ENCODE data around the gene PNPLA8. TPM values are rescaled to one million over a fixed set of nuclear protein-coding genes. Genes with fewer than 3 reads are reported as not detected.

Gene PNPLA8
- total RNA-seq, 1 donor from 2014 or later: 25.5 TPM

DNA sequence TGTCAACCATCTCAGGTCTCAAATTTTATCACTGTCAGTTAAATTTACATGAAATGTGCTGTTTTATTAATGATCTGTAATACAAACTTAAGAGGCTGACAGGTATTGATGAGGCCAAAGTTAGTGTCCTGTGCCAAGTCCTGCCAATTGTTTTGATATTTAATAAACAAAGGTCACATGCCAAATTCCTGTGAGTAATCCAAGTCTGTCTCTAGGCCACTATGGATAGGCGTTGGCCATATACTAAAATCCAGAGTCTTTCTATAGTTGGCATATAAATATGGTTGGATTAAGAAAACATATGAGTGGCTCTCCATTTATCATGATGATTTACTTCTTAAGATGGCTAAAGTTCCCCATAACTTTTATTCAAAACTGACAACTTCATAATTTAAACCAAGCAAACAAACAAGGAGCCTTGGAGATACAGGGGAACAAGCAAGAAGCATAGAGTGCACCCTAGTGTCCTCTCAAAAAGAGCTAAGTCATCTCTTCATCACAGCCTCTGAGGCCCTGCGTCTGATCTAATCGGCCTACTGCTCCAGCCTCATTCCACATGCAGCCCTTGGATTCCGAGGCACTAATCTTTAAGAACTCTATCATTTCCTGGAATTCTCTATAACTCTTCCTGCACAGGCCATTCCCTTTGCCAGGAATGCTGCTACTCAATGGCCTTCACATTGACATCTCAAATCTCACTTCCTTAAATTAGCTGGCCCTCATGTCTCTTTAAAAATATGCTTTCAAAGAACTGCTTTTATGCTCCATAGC, 37.0 kb downstream of the PNPLA8 start:
- ATAC-seq (ENCODE audit: low read depth): no peak
- H3K27me3 Mint-ChIP-seq: no peaks in the 10 kb centered on the region
- H3K27ac Mint-ChIP-seq: no peak overlapping the region
- no peak for DNase-seq
- ChIA-PET CTCF (no interaction called here), POLR2A (no interaction called here)
- H3K4me3 Mint-ChIP-seq: no peak overlapping the region
- TF ChIP-seq, protein P1, sequence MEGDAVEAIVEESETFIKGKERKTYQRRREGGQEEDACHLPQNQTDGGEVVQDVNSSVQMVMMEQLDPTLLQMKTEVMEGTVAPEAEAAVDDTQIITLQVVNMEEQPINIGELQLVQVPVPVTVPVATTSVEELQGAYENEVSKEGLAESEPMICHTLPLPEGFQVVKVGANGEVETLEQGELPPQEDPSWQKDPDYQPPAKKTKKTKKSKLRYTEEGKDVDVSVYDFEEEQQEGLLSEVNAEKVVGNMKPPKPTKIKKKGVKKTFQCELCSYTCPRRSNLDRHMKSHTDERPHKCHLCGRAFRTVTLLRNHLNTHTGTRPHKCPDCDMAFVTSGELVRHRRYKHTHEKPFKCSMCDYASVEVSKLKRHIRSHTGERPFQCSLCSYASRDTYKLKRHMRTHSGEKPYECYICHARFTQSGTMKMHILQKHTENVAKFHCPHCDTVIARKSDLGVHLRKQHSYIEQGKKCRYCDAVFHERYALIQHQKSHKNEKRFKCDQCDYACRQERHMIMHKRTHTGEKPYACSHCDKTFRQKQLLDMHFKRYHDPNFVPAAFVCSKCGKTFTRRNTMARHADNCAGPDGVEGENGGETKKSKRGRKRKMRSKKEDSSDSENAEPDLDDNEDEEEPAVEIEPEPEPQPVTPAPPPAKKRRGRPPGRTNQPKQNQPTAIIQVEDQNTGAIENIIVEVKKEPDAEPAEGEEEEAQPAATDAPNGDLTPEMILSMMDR (IDR thresholded peaks at IDR 0.05): no peak
- intact Hi-C loops (cut with micrococcal nuclease): no loop called here
- peaks cover 9% of the 10 kb centered on the region for H3K4me1 Mint-ChIP-seq
- no peaks in the 10 kb centered on the region for H3K9me3 Mint-ChIP-seq
- H3K36me3 Mint-ChIP-seq (ENCODE audit: low read depth): peaks cover 51% of the 10 kb centered on the region

DNA sequence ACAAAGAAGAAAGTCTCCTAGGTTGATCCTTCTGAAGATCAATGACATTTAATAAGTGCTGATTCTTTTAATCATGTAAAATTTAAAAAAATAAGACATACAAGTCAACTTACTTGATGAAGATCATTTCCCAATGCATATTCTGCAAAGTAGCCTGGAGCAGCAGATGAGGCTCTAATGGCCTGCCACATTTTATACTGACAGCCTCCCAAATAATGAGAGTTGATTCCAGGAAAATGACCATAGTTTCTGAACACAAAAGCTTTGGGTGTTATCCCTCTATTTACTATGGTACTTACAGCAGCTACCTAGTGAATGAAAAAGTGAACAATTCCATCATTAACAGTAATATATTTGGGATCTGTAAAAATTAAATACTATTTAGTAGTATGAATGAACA, 38.3 kb downstream of the PNPLA8 start:
- Mint-ChIP-seq H3K27me3 (no peaks in the 10 kb centered on the region), H3K4me3 (no peak overlapping the region), H3K4me1 (peaks cover 9% of the 10 kb centered on the region), H3K9me3 (no peaks in the 10 kb centered on the region), H3K27ac (no peak overlapping the region), H3K36me3 (ENCODE audit: low read depth) (peaks cover 56% of the 10 kb centered on the region)
- ATAC-seq (ENCODE audit: low read depth): no peak
- no peak for DNase-seq
- intact Hi-C loops (cut with micrococcal nuclease): loop anchor here (2.0 kb wide), 1 partner anchor 15 kb away; no protein-coding TSS in a partner anchor
- ChIA-PET POLR2A (no interaction called here), CTCF (no interaction called here)
- TF ChIP-seq, protein P1 (IDR thresholded peaks at IDR 0.05): no peak

DNA sequence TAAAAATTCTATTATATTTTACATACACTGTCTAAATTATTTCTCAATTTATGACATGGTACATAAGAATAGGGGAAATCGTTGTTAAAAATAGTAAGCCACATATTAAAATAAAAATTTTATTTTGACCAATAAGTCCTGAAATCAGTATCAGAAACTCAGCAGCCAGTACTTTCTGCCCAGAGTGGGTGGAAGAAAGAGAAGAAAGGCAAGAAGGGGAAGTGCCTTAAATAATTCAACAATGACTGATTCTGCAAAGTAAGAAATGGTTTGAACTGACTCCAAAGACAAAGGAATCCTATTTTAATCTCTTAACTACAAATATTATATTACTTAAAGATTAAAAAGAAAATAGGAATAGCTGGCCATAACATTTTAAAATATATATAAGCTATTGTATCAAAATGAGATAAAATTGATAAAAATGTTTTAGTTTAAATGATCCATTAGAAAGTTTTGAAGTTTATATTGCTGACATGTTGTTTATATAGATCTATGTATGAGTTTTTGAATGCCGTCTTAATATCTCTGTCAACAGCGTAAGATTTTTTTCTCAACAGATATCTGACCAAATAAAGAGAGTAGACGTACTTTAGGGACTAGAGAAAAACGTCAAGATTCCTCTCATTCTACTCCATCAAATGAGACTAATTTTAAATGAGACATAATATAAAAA, 39.5 kb downstream of the PNPLA8 start:
- POLR2A ChIA-PET: no interaction called here
- no peak overlapping the region for H3K27ac Mint-ChIP-seq
- intact Hi-C loops (cut with micrococcal nuclease): loop anchor here (2.0 kb wide), 1 partner anchor 14 kb away; no protein-coding TSS in a partner anchor
- TF ChIP-seq, protein P1 (IDR thresholded peaks at IDR 0.05): no peak
- no peaks in the 10 kb centered on the region for H3K9me3 Mint-ChIP-seq
- ATAC-seq (ENCODE audit: low read depth) (no peak), DNase-seq (no peak)
- peaks cover 9% of the 10 kb centered on the region for H3K4me1 Mint-ChIP-seq
- H3K36me3 Mint-ChIP-seq (ENCODE audit: low read depth): peaks cover 56% of the 10 kb centered on the region
- H3K4me3 Mint-ChIP-seq: no peak overlapping the region
- H3K27me3 Mint-ChIP-seq: no peaks in the 10 kb centered on the region
- CTCF ChIA-PET: interaction anchor here (0.8 kb wide), 1 partner anchor 12 kb away, joined by 3 read pairs; no protein-coding TSS in a partner anchor

DNA sequence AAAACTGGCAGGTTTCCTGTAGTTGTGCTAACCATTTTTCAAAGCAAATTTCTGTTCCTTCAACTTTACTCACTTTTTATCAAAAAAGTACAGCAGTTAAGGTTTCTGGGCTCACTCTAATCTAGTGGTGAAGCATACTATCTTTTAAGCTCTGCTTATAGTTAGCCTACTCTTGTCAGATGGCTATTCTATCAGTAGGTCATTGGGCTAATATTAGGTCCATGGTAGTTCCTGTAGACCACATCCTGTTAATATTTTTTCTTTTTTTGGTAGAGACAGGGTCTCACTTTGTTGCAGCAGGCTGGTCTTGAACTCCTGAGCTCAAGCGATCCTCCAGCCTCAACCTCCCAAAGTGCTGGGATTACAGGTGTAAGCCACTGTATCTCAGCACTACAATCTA, 41.8 kb downstream of the PNPLA8 start:
- H3K9me3 Mint-ChIP-seq: no peaks in the 10 kb centered on the region
- TF ChIP-seq, protein P1 (IDR thresholded peaks at IDR 0.05): no peak
- H3K27ac Mint-ChIP-seq: no peak overlapping the region
- H3K4me1 Mint-ChIP-seq: peaks cover 6% of the 10 kb centered on the region
- H3K4me3 Mint-ChIP-seq: no peak overlapping the region
- H3K36me3 Mint-ChIP-seq (ENCODE audit: low read depth): peaks cover 61% of the 10 kb centered on the region
- no peak for DNase-seq
- ATAC-seq (ENCODE audit: low read depth): no peak
- CTCF ChIA-PET: interaction anchor here (0.9 kb wide), 1 partner anchor 10 kb away, joined by 4 read pairs; no protein-coding TSS in a partner anchor
- H3K27me3 Mint-ChIP-seq: no peaks in the 10 kb centered on the region
- POLR2A ChIA-PET: no interaction called here
- intact Hi-C loops (cut with micrococcal nuclease): no loop called here

DNA sequence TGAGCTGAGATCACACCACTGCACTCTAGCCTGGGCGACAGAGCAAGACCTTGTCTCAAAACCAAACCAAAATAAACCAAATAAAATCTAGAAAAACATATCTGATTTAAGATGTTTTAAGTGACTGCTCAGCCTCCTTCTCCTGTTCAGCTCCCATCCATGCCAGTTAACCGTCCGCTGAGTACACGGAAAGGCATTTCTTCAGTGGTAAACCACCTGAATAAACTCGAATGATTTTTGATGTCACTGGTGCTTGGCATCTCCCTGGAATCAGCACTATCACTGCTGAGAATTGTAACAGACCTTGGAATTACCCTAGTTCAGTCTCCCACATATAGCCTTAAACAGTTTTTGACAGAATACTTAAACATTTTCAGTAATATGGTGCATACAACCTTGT, 45.6 kb downstream of the PNPLA8 start:
- intact Hi-C loops (cut with micrococcal nuclease): no loop called here
- H3K4me3 Mint-ChIP-seq: no peak overlapping the region
- ATAC-seq (ENCODE audit: low read depth): no peak
- peaks cover 81% of the 10 kb centered on the region for H3K36me3 Mint-ChIP-seq (ENCODE audit: low read depth)
- DNase-seq: no peak
- CTCF ChIA-PET: interaction anchor here (1.0 kb wide), 1 partner anchor 16 kb away, joined by 3 read pairs; no protein-coding TSS in a partner anchor
- H3K27ac Mint-ChIP-seq: no peak overlapping the region
- H3K4me1 Mint-ChIP-seq: peaks cover 12% of the 10 kb centered on the region
- no peaks in the 10 kb centered on the region for H3K27me3 Mint-ChIP-seq
- no peaks in the 10 kb centered on the region for H3K9me3 Mint-ChIP-seq
- POLR2A ChIA-PET: no interaction called here
- TF ChIP-seq, protein P1 (IDR thresholded peaks at IDR 0.05): no peak

Measured in activated B cell treated with CpG ODN at 0.5 μM for 24 hours (primary cell).